NCI-H1436 treated with DMSO at 0.1 percent for 48 hours (cell line): ENCODE measurements around the gene WIF1.

Experiments used
- DNase-seq: peaks from one replicate; lab custom pipeline; 2025; lab: John Stamatoyannopoulos, UW

The WIF1 gene

GRCh38 chr12:65121956-65122469 is 908 bp upstream of the WIF1 start:
- no peak for DNase-seq

- no peak for DNase-seq
These were observed 2.0 kb downstream of the WIF1 start for GRCh38 chr12:65119063-65119462.

GRCh38 chr12:65113621-65114035 is 7.5 kb downstream of the WIF1 start:
- DNase-seq, result no peak

- no peak for DNase-seq
These were observed 14.2 kb downstream of the WIF1 start for GRCh38 chr12:65106948-65107347.

GRCh38 chr12:65100140-65100539 is 21.0 kb downstream of the WIF1 start:
- DNase-seq, result no peak

GRCh38 chr12:65099182-65099581 is 21.9 kb downstream of the WIF1 start:
- DNase-seq, result no peak

GRCh38 chr12:65098364-65098763 is 22.7 kb downstream of the WIF1 start:
- no peak for DNase-seq

GRCh38 chr12:65094722-65095121 is 26.4 kb downstream of the WIF1 start:
- no peak for DNase-seq

GRCh38 chr12:65093606-65094005 is 27.5 kb downstream of the WIF1 start:
- no peak for DNase-seq

GRCh38 chr12:65090461-65090860 is 30.6 kb downstream of the WIF1 start:
- no peak for DNase-seq

GRCh38 chr12:65086236-65086635 is 34.9 kb downstream of the WIF1 start:
- DNase-seq, result no peak

GRCh38 chr12:65084579-65084978 is 36.5 kb downstream of the WIF1 start:
- no peak for DNase-seq

GRCh38 chr12:65083581-65083980 is 37.5 kb downstream of the WIF1 start:
- no peak for DNase-seq

- no peak for DNase-seq
These were observed 38.7 kb downstream of the WIF1 start for GRCh38 chr12:65082406-65082805.

- no peak for DNase-seq
These were observed 39.6 kb downstream of the WIF1 start for GRCh38 chr12:65081496-65081895.

GRCh38 chr12:65074932-65075331 is 46.2 kb downstream of the WIF1 start:
- DNase-seq, result no peak

GRCh38 chr12:65069336-65069735 is 51.8 kb downstream of the WIF1 start:
- no peak for DNase-seq

- no peak for DNase-seq
These were observed 53.7 kb downstream of the WIF1 start for GRCh38 chr12:65067383-65067782.

GRCh38 chr12:65055859-65056258 is 65.2 kb downstream of the WIF1 start:
- DNase-seq, result no peak

GRCh38 chr12:65051218-65051617 is 69.9 kb downstream of the WIF1 start:
- no peak for DNase-seq

- DNase-seq, result no peak
These were observed 75.8 kb downstream of the WIF1 start for GRCh38 chr12:65045269-65045668.

GRCh38 chr12:65039301-65039700 is 81.8 kb downstream of the WIF1 start:
- no peak for DNase-seq

- DNase-seq, result no peak
These were observed 96.0 kb downstream of the WIF1 start for GRCh38 chr12:65025136-65025535.

GRCh38 chr12:65023485-65023884 is 97.6 kb downstream of the WIF1 start:
- no peak for DNase-seq

- no peak for DNase-seq
These were observed 98.1 kb downstream of the WIF1 start for GRCh38 chr12:65022960-65023359.
